OCI-LY7 (cell line): Measurements from ENCODE around the gene CD38. TPM values are rescaled to one million over a fixed set of nuclear protein-coding genes. Genes with fewer than 3 reads are reported as not detected.

ENCODE experiments used
- BruUV-seq: library from RNA; stranded (reverse); fragments of 400-500 nt; replicated peaks from 2 replicates; lab custom pipeline; 2021; lab: Mats Ljungman, UMichigan
- CTCF ChIA-PET: fragments of 300-600 bp; sonication (Branson Sonifier 250); formaldehyde crosslinking; loops from one replicate; lab custom pipeline; 2022; ENCODE audit warnings: antibody characterized with exemption; ENCODE audit not compliant: unreplicated experiment; lab: Charles Lee
- POLR2A ChIA-PET: fragments of 300-600 bp; sonication (Branson Sonifier 250); formaldehyde crosslinking; loops from one replicate; lab custom pipeline; 2022; ENCODE audit warnings: antibody characterized with exemption; lab: Charles Lee
- DNase-seq: peaks from one replicate; pipeline ENCODE4 v3.0.0-alpha.2; 2015; ENCODE audit warnings: low spot score
- H2AFZ ChIP-seq: fragments of 200-600 bp; sonication (generic), shearing (Covaris generic); 2 replicates; pipeline ENCODE4 v1.6.1; 2014; ENCODE audit warnings: mild to moderate bottlenecking, antibody characterized with exemption, low read length, moderate library complexity
- H3K27ac ChIP-seq: fragments of 200-600 bp; sonication (generic); 2 replicates; pipeline ENCODE4 v1.5.1; 2014; ENCODE audit warnings: mixed run types, low read depth, mild to moderate bottlenecking, moderate library complexity, low read length, inconsistent platforms; ENCODE audit not compliant: poor library complexity, severe bottlenecking
- H3K36me3 ChIP-seq: fragments of 200-600 bp; sonication (generic); 2 replicates; pipeline ENCODE4 v1.6.1; 2014; ENCODE audit warnings: mild to moderate bottlenecking, antibody characterized with exemption, low read length, moderate library complexity, mixed read lengths; ENCODE audit not compliant: insufficient read depth
- H3K4me1 ChIP-seq: fragments of 200-600 bp; sonication (generic); 2 replicates; pipeline ENCODE4 v1.5.1; 2014; ENCODE audit warnings: mild to moderate bottlenecking, low read length; ENCODE audit not compliant: insufficient read depth, poor library complexity, severe bottlenecking
- H3K4me2 ChIP-seq: fragments of 200-600 bp; sonication (generic); 2 replicates; pipeline ENCODE4 v1.6.1; 2014; ENCODE audit warnings: mild to moderate bottlenecking, low read length
- H3K4me3 ChIP-seq: fragments of 200-600 bp; sonication (generic); 2 replicates; pipeline ENCODE4 v1.5.1; 2014; ENCODE audit warnings: mild to moderate bottlenecking, low read depth, low read length; ENCODE audit not compliant: poor library complexity, severe bottlenecking
- H3K79me2 ChIP-seq: fragments of 200-600 bp; sonication (generic); 2 replicates; pipeline ENCODE4 v1.6.1; 2016; ENCODE audit warnings: low read depth, mild to moderate bottlenecking, low read length, moderate library complexity, mixed read lengths; ENCODE audit not compliant: insufficient read depth
- H3K9me2 ChIP-seq: fragments of 200-600 bp; sonication (generic); 2 replicates; pipeline ENCODE4 v1.6.1; 2016; ENCODE audit warnings: mild to moderate bottlenecking, low read length, mixed read lengths; ENCODE audit not compliant: insufficient read depth
- H3K9me3 ChIP-seq: fragments of 200-600 bp; sonication (generic); 2 replicates; pipeline ENCODE4 v1.6.1; 2014; ENCODE audit warnings: mild to moderate bottlenecking, mixed run types, low read length, mixed read lengths
- H4K20me1 ChIP-seq: fragments of 200-600 bp; sonication (generic); 2 replicates; pipeline ENCODE4 v1.6.1; 2014; ENCODE audit warnings: mild to moderate bottlenecking, antibody characterized with exemption, low read length, moderate library complexity, mixed read lengths; ENCODE audit not compliant: insufficient read depth
- EZH2phosphoT487 ChIP-seq: fragments of 200-600 bp; sonication (generic); IDR thresholded peaks from 2 replicates; pipeline ENCODE4 v1.6.1; 2018; ENCODE audit warnings: low read depth, borderline replicate concordance, mild to moderate bottlenecking, mixed run types, antibody characterized with exemption, low read length, moderate library complexity, mixed read lengths
- intact Hi-C: fragments of 100-400 bp; cut with micrococcal nuclease; formaldehyde crosslinking; loops from one replicate; pipeline ENCODE4 v1.10.0; 2022; ENCODE audit not compliant: unreplicated experiment
- total RNA-seq, 2 experiments: library from RNA; depleted of rRNA in 1 of 2; stranded (reverse); fragments of >200 nt in 1 of 2; shearing (Covaris generic) in 1 of 2; gene quantifications; 2 replicates each; pipeline ENCODE4 v1.2.3, GENCODE V29; 2014 to 2022
- TF ChIP-seq, protein P1 (sequence below): fragments of 200-600 bp; sonication (generic); conservative IDR thresholded peaks from 2 replicates; pipeline ENCODE4 v1.5.1; 2014; ENCODE audit warnings: mild to moderate bottlenecking, antibody characterized with exemption, low read length, moderate library complexity, mixed read lengths

CD38 gene
- total RNA-seq, 2 experiments from 2014 or later: 92.0 to 176 TPM

DNA sequence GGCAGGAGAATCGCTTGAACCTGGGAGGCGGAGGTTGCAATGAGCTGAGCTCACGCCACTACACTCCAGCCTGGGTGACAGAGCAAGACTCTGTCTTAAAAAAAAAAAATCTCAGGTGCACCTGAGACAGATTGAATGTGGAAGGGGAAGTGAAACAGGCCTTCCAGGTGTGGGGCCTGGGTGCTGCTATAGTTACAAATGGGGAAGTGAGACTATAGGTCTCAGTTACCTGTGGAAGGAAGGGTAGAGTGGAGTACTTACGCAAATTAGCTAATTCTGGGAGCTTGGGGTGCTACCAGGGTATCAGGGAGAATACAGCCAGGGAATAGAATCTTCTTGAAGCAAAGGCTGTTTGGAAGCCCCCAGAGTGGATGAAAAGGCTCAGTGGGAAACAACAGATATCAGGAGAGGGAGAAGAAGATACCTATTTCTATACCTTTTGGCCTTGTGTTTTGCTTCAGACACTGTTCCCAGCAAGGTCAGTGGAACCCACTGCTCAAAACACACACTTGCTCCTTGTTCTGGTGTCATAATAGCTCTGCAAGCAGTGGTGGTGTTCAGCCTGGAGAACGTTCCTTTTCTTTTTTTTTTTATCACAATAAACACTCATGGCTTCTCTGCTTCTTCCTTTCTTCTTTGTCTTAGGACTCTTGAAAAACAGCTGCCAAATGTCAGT lies 7.0 kb downstream of the CD38 start:
- peaks cover 77% of the 10 kb centered on the region for H3K9me3 ChIP-seq
- H3K9me2 ChIP-seq: no peaks in the 10 kb centered on the region
- peak overlapping the region; percentile 41 for H3K4me3 ChIP-seq
- peaks cover 95% of the 10 kb centered on the region for H3K36me3 ChIP-seq
- peaks cover 87% of the 10 kb centered on the region for H3K79me2 ChIP-seq
- DNase-seq: peak; percentile 96
- ChIA-PET CTCF (interaction anchor here (1.6 to 1.8 kb wide), 2 partner anchors 19 to 28 kb away, joined by 5 to 6 read pairs; no protein-coding TSS in a partner anchor), POLR2A (interaction anchor here (0.5 to 3.4 kb wide), 12 partner anchors 8 to 615 kb away, joined by 3 to 13 read pairs (median 7); no protein-coding TSS in a partner anchor)
- no TSS peak for BruUV-seq
- peaks cover under 1% of the 10 kb centered on the region; the same call in 1 of the 2 replicates for H4K20me1 ChIP-seq
- H3K27ac ChIP-seq: peak overlapping the region; percentile 96
- TF ChIP-seq, protein P1, sequence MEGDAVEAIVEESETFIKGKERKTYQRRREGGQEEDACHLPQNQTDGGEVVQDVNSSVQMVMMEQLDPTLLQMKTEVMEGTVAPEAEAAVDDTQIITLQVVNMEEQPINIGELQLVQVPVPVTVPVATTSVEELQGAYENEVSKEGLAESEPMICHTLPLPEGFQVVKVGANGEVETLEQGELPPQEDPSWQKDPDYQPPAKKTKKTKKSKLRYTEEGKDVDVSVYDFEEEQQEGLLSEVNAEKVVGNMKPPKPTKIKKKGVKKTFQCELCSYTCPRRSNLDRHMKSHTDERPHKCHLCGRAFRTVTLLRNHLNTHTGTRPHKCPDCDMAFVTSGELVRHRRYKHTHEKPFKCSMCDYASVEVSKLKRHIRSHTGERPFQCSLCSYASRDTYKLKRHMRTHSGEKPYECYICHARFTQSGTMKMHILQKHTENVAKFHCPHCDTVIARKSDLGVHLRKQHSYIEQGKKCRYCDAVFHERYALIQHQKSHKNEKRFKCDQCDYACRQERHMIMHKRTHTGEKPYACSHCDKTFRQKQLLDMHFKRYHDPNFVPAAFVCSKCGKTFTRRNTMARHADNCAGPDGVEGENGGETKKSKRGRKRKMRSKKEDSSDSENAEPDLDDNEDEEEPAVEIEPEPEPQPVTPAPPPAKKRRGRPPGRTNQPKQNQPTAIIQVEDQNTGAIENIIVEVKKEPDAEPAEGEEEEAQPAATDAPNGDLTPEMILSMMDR: no peak
- no peak for TF ChIP-seq EZH2phosphoT487
- H3K4me1 ChIP-seq: peaks cover 60% of the 10 kb centered on the region
- intact Hi-C loops: loop anchor here (1.0 to 2.0 kb wide), 2 partner anchors 16 to 19 kb away; no protein-coding TSS in a partner anchor
- peak overlapping the region; percentile 68 for H3K4me2 ChIP-seq
- H2AFZ ChIP-seq: no peak overlapping the region

DNA sequence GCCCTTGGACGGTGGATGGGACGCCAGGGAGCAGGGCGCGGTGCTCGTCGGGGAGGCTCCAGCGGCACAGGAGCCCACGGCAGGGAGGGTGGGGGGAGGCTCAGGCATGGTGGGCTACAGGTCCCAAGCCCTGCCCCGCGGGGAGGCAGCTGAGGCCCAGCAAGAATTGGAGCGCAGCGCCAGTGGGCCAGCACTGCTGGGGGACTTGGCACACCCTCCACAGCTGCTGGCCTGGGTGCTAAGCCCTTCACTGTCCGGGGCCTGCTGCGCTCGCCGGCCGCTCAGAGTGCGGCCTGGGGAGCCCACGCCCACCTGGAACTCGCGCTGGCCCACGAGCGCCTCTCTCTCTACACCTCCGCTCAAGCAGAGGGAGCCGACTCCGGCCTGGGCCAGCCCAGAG lies 8.6 kb downstream of the CD38 start:
- no peak overlapping the region for H3K27ac ChIP-seq
- H2AFZ ChIP-seq: no peak overlapping the region
- no peak overlapping the region for H3K4me2 ChIP-seq
- H3K9me3 ChIP-seq: peaks cover 73% of the 10 kb centered on the region
- intact Hi-C loops: no loop called here
- H4K20me1 ChIP-seq: no peaks in the 10 kb centered on the region
- no peak overlapping the region for H3K4me3 ChIP-seq
- POLR2A ChIA-PET: interaction anchor here (1.5 to 2.7 kb wide), 6 partner anchors 10 to 30 kb away, joined by 5 to 13 read pairs (median 7); no protein-coding TSS in a partner anchor
- BruUV-seq: no TSS peak
- H3K4me1 ChIP-seq: peaks cover 46% of the 10 kb centered on the region
- peaks cover 79% of the 10 kb centered on the region for H3K36me3 ChIP-seq
- peaks cover 70% of the 10 kb centered on the region for H3K79me2 ChIP-seq
- TF ChIP-seq EZH2phosphoT487: no peak
- CTCF ChIA-PET: no interaction called here
- no peaks in the 10 kb centered on the region for H3K9me2 ChIP-seq
- no peak for DNase-seq

DNA sequence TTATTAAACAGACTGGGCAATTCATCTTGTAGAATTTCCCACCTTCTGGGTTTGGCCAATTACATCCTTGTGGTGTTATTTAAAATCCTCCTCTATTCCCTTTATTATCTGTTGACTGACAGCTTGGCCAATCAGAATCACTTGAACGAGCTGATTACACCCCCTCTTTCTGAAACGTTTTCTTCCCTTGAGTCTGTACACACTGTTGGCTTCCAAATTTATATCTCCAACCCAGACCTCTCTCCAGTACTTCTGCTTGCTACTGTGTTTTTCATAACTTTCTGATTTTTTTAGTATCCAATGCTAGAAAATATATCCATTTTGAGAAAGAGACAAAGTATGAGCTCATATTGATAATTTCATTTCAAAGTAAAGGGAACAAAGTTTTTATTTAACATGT lies 14.8 kb downstream of the CD38 start:
- Histone ChIP-seq H2AFZ (no peak overlapping the region), H4K20me1 (no peaks in the 10 kb centered on the region), H3K9me2 (no peaks in the 10 kb centered on the region), H3K4me3 (no peak overlapping the region), H3K36me3 (peaks cover 78% of the 10 kb centered on the region), H3K4me1 (peaks cover 43% of the 10 kb centered on the region), H3K9me3 (peaks cover 60% of the 10 kb centered on the region), H3K27ac (no peak overlapping the region), H3K79me2 (peaks cover 76% of the 10 kb centered on the region), H3K4me2 (no peak overlapping the region)
- DNase-seq: no peak
- TF ChIP-seq, protein P1: no peak
- no peak for TF ChIP-seq EZH2phosphoT487
- CTCF ChIA-PET: no interaction called here
- POLR2A ChIA-PET: interaction anchor here (0.7 to 1.0 kb wide), 3 partner anchors 8 to 75 kb away, joined by 3 read pairs; no protein-coding TSS in a partner anchor
- intact Hi-C loops: no loop called here
- no TSS peak for BruUV-seq
